CD4-positive, alpha-beta T cell treated with Interleukin-17A for 4 hours (primary cell): ENCODE data around the gene TEF.

Experiments
- DNase-seq: peaks from one replicate; pipeline ENCODE4 v3.0.0-alpha.2; 2020; ENCODE audit warnings: mixed read lengths

The TEF gene

GRCh38 chr22:41354979-41355378 is 26.8 kb upstream of the TEF start:
- DNase-seq, result no peak

GRCh38 chr22:41355895-41356294 is 25.8 kb upstream of the TEF start:
- no peak for DNase-seq

GRCh38 chr22:41356430-41357028 is 25.2 kb upstream of the TEF start:
- DNase-seq, result no peak

- no peak for DNase-seq
Observed at GRCh38 chr22:41357191-41357590, 24.6 kb upstream of the TEF start.

GRCh38 chr22:41358927-41359326 is 22.8 kb upstream of the TEF start:
- DNase-seq, result no peak

GRCh38 chr22:41359376-41359775 is 22.4 kb upstream of the TEF start:
- no peak for DNase-seq

- DNase-seq, result no peak
Observed at GRCh38 chr22:41360126-41360525, 21.6 kb upstream of the TEF start.

GRCh38 chr22:41361716-41362310 is 19.9 kb upstream of the TEF start:
- no peak for DNase-seq

GRCh38 chr22:41362615-41363014 is 19.1 kb upstream of the TEF start:
- DNase-seq, result no peak

GRCh38 chr22:41364233-41364632 is 17.5 kb upstream of the TEF start:
- no peak for DNase-seq

- no peak for DNase-seq
Observed at GRCh38 chr22:41364955-41365354, 16.8 kb upstream of the TEF start.

- no peak for DNase-seq
Observed at GRCh38 chr22:41365425-41365824, 16.3 kb upstream of the TEF start.

- no peak for DNase-seq
Observed at GRCh38 chr22:41366323-41367029, 15.3 kb upstream of the TEF start.

- peak; percentile 24 for DNase-seq
Observed at GRCh38 chr22:41367039-41367679, 14.6 kb upstream of the TEF start.

GRCh38 chr22:41367680-41368542 is 13.8 kb upstream of the TEF start:
- no peak for DNase-seq

- no peak for DNase-seq
Observed at GRCh38 chr22:41368543-41369423, 13.0 kb upstream of the TEF start.

GRCh38 chr22:41369424-41369745 is 12.4 kb upstream of the TEF start:
- DNase-seq, result no peak

- no peak for DNase-seq
Observed at GRCh38 chr22:41369837-41370236, 11.9 kb upstream of the TEF start.

GRCh38 chr22:41377846-41378245 is 3.9 kb upstream of the TEF start:
- DNase-seq, result no peak

- DNase-seq, result no peak
Observed at GRCh38 chr22:41380993-41381328, 781 bp upstream of the TEF start.

- DNase-seq, result peak; percentile 74
Observed at GRCh38 chr22:41382098-41382578, 396 bp downstream of the TEF start.

- DNase-seq, result no peak
Observed at GRCh38 chr22:41382610-41383009, 868 bp downstream of the TEF start.
